HUDEP-2 (cell line): ENCODE results near the gene SP9.
"Not testable (repeated sequence)": the region's sequence is repeated elsewhere in the genome, so short reads cannot be mapped to it uniquely, and the experiment has no call there.

ENCODE experiments used
- DNase-seq, 76 experiments: peaks; one replicate each; lab custom pipeline; 2025; ENCODE audit not compliant: unreplicated experiment in 76 of 76; lab: John Stamatoyannopoulos, UW

The SP9 gene

DNA sequence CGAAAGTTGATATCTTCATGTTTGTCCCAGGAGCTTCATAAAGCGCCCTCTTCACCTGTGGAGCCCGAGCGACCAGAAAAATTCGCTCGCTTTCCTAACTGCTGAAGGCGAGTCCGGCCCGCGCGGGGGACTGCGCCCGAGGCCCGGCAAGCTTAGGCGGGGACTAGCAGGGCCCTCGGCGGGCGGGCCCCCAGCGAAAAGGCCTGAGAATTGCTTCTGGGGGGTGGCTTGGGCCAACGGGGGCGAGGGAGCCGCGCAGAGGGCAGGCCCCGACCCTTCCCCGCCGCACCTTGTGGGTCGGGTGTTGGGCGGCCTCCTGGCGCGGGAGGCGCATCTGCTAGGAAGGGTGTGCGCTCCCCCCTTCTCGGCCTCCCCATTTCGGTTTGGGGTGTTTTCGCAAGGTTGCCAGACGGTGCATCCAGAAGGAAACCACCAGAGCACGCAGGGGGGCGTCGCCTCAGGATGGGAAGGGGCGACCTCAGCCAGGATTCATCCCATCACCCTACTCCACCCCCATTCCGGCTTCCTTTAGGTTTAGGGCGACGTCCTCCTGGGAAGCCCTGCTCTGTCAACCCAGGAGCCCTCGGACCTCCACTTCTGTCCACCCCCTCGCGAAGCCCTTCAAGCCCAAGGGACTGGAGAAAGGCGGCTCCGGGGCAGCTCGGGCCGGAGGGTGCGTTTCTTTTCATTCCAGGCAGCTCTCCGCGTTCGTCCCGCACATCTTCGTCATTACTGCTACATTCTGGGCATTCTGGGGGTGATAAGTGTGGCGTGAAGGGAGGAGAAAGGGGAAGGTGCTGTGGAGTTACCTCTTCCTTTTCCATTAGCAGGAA is 9.1 kb downstream of the SP9 start:
- no peak for DNase-seq

DNA sequence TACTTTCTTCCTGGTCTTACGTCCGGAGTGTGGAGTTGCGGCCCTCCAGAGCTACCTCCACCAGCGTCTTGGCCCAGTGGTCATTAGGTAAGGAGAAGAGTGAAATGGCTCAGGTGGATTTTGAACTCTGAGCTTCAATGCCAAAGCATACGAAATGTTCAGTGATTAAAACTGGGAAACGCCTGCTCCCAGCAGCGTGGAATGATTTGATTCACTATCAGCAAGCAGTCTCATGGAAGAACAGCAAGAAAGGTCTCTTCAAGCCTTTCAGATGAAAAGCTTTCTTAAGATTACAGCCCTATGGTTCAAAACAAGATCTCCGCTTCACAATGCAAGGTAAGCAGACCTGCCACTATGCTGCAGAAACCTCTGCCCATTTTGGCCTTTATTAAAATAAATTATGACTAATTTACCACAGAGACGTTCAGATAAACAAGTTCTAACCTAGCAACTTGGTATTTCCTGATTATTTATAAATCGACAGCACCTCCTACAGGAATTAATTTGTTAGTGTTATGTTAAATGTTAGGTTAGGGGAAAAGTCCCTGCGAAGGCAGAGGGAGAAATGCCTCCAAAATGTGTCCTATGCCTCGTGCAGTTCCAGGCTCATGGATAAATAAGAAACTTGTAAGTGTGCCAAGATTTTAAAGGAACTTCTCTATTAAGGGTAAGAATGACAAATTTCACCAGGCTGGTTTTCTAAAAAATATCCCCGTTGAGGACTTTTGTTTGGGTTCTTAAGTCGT is 10.1 kb downstream of the SP9 start:
- peak in 14 of 76 experiments; percentile 7 to 60 (median 19) for DNase-seq

DNA sequence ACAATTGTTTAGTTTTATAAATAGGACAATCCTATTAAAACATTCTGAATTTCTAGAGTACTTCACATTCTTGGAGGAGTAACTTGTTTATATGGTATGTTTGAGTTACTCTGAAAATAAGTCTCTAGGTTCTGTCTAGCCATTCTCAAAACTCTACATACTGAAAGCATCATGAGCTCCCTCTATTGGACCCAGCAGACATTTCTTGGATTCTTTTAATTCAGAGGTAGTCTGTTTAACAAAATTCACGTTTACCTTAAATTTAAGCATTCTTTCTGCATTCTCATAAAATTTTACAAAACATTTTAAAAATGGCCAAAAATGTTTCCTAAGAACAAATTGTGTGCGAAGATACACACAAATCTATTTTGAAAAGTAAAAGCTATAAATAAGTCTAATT is 15.3 kb downstream of the SP9 start:
- DNase-seq: peak in 6 of 76 experiments; percentile 17 to 25 (median 21)

DNA sequence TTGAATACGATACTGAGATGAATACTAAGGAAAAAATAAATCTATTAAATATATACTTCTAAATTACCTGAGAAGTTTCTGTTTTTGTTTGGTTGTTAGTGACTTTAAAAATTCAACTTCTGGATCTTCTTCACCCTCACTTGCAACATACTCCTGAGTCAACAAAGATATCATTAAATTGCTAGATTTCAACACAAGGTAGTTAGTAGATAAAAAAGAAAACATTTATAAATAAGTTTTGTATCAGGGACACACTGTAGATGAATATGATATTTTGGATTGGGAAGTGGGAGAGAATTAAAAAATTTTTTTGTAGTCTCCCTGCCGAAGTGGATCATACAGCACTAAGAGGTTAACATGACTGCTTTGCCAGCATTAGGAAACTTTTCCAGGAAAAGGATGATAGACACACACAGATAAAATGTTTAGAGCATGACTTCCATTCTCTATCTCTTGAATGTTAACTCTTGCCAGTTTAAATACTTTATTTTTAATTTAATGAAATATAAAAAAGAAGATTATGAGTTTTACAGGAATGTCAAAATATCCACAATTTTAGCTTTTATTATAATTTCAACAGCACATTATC is 15.9 kb downstream of the SP9 start:
- DNase-seq: no peak

DNA sequence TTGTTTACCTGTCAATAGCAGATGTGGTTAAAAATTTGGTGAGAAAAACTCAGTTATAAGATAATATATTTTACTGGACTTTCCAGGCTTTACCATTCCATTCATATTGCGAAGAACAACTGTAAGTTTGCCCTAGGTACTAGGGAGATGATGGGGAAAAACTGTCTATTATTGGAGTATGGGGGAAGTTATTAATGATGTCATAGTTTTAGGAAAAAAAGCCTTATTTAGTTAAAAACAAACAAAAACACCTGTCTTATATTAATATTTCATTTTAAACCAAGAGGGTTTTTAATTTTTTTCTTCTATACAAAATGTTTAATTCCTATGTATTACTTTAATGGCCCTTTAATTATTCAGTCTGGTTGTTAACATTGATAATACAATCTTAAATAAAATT is 18.2 kb downstream of the SP9 start:
- DNase-seq: no peak

DNA sequence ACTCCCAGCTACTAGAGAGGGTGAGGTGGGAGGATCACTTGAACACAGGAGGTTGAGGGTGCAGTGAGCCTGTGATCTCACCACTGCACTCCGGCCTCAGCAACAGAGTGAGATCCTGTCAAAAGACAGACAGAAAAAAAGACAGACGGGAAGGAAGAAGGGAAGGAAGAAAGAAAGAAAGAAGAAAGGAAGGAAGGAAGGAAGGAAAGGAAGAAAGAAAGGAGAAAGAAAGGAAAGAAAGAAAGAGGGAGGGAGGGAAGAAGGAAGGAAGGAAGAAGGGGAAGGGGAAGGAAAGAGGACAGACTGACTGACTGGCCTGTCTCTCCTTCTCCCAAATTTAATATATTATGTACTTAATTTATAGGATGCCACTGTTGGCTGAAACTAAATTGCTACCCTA is 21.6 kb downstream of the SP9 start:
- DNase-seq: no peak

DNA sequence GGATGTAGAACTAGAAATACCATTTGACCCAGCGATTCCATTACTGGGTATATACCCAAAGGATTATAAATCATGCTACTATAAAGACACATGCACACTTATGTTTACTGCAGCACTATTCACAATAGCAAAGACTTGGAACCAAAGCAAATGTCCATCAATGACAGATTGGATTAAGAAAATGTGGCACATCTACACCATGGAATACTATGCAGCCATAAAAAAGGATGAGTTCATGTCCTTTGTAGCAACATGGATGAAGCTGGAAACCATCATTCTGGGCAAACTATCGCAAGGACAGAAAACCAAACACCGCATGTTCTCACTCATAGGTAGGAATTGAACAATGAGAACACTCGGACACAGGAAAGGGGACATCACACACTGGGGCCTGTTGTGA is 24.9 kb downstream of the SP9 start:
- DNase-seq: not testable (repeated sequence)

DNA sequence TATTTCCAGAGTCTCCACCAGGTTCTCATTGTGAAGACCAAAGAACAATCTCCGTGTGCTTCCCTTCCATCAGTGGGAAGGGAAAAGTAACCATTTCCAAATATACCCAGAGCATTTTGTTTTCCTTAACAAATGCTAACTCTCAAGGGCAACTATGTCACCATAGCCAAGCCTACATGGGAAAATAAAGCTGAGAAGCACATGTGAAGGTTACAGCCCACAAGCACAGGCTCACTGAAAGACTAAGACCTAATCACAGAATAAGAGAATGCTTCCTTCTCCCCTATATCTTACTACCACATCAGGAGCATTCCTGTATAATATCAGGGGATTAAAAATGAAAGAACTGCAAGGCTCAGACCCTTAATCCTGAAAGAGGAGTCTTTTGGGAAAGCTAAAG is 28.2 kb downstream of the SP9 start:
- DNase-seq: no peak

DNA sequence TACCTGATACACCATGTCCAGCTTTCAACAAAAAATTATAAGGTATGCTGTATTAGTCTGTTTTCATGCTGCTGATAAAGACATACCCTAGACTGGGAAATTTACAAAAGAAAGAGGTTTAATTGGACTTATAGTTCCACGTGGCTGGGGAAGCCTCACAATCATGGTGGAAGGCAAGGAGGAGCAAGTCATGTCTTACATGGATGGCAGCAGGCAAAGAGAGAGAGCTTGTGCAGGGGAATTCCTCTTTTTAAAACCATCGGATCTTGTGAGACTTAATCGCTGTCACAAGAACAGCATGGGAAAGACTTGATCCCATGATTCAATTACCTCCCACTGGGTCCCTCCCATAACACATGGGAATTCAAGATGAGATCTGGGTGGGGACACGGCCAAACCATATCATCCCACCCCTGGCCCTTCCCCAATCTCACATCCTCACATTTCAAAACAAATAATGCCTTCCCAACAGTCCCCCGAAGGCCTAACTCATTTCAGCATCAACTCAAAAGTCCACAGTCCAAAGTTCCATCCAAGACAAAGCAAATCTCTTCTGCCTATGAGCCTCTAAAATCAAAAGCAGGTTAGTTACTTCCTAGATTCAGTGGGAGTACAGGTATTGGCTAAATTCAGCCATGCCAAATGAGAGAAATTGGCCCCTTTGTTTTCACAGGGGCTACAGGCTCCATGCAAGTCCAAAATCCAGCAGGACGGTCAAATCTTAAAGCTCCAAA is 28.9 kb downstream of the SP9 start:
- DNase-seq: not testable (repeated sequence)

DNA sequence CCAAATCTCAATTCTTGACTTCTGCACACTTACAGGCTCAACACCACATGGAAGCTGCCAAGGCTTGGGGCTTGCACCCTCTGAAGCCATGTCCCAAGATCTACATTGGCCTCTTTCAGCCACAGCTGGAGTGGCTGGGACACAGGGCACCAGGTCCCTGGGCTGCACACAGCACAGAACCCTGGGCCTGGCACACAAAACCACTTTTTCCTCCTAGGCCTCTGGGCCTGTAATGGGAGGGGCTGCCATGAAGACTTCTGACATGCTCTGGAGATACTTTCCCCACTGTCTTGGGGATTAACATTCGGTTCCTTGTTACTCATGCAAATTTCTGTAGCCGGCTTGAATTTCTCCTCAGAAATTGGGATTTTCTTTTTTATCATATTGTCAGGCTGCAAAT is 29.9 kb downstream of the SP9 start:
- DNase-seq: no peak

DNA sequence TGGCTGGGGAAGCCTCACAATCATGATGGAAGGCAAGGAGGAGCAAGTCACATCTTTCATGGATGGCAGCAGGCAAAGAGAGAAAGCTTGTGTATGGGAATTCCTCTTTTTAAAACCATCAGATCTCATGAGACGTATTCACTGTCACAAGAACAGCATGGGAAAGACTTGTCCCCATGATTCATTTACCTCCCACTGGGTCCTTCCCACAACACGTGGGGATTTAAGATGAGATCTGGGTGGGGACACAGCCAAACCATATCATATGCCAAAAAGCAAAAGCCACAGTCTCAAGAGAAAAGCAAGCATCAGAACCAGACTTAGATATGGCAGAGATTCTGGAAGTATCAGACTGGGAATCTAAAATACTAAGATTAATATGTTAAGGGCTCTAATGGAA is 30.8 kb downstream of the SP9 start:
- DNase-seq: peak in 1 of 76 experiments; percentile 1

DNA sequence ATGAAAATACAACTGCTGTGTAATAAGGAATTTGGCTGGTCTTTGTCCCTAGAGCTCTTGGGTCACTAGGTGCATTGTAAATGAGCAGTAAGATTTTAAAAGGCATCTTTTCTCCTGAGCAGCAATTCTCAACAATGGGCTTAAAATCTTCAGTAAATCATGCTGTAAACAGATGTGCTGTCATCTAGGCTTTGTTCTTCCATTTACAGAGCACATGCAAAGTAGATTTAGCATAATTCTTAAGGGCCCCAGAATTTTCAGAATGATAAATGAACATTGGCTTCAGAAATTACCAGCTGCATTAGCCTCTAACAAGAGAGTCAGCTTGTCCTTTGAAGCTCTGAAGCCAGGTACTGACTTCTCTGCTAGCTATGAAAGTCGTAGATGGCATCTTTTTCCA is 33.9 kb downstream of the SP9 start:
- no peak for DNase-seq

DNA sequence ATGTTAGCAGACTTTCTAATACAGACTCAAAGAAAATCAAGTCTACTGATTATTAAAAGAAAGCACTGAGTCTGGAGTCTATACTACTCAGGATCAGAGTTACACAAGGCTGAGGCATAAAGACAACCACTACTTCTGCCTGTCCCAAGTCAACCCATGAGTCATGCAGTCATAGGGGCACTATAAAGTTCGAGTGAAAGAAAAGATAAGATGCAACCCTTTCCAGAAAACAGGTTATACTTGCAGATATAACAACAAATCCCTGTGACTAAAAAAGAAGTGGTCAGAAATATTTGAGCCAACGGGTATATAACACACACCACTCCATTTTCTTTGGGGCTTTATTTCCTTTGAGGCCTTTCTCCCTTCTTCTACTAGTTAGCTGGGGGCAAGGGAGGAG is 42.2 kb downstream of the SP9 start:
- peak in 21 of 76 experiments; percentile 0 to 47 (median 13) for DNase-seq

DNA sequence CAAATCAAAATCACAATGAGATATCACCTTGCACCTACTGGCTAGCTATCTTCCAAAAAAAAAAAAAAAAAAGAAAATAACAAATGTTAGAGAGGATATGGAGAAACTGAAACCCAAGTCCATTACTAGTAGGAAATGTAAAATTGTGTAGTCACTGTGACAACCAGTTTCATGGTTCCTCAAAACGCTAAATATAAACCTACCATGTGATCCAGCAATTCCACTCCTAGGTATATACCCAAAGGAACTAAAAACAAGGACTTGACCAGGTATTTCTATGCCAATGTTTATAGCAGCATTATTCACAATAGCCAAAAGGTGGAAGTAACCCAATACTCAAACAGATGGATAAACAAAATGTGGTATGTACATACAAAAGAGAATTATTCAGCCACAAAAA is 49.0 kb downstream of the SP9 start:
- no peak for DNase-seq

DNA sequence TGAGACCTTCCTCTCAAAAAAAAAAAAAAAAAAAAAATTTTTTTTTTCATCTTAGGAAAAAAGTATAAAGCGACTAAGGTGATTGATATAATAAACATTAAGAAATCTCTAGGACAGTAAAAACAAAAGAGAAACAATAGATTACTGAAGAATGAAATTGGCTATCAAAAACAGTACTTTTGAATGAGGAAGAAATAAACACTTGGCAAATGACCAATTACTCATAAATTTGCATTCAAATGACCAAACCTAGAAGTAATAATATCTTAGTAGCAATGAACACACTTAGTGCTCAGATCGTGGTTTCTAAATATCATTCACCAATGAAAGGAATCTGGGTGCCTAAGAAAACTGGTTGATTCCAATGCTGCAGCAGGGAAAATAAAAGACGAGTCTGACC is 50.4 kb downstream of the SP9 start:
- DNase-seq: no peak
